SK-N-SH (cell line): ENCODE data around the gene MAP3K19.

Source experiments
- MAX ChIP-seq: IDR thresholded peaks from 2 replicates; pipeline ENCODE4 v1.4.0; 2012; ENCODE audit warnings: low read depth
- RAD21 ChIP-seq: IDR thresholded peaks from 2 replicates; pipeline ENCODE4 v1.6.1; 2012; ENCODE audit warnings: mild to moderate bottlenecking, low read length

- TF ChIP-seq RAD21 = no peak
- TF ChIP-seq MAX = no peak
These were observed 46.6 kb upstream of the MAP3K19 start for GRCh38 chr2:135093670-135094330.
